Liver (tissue), 9 donors: ENCODE measurements around the gene RRN3. TPM values are rescaled to one million over a fixed set of nuclear protein-coding genes. Genes with fewer than 3 reads are reported as not detected.
"Not testable (repeated sequence)": the region's sequence is repeated elsewhere in the genome, so short reads cannot be mapped to it uniquely, and the experiment has no call there.

Experiments used
- DNase-seq: peaks from one replicate; pipeline ENCODE4 v3.0.0-alpha.2; 2017; ENCODE audit warnings: low spot score
- H3K27ac ChIP-seq, 2 donors: one replicate each; pipeline ENCODE4 v1.7.0; 2013; ENCODE audit warnings: inconsistent platforms in 2 of 2, low read length in 2 of 2, control low read depth in 1 of 2, low read depth in 1 of 2, mild to moderate bottlenecking in 1 of 2
- H3K27me3 ChIP-seq, 4 donors: one replicate each; pipeline versions ENCODE4 v1.6.1 to v1.7.0; 2013; ENCODE audit warnings: low read length in 3 of 4, inconsistent platforms in 1 of 4, mild to moderate bottlenecking in 1 of 4, moderate library complexity in 1 of 4; ENCODE audit not compliant: control insufficient read depth in 4 of 4, insufficient read depth in 4 of 4
- H3K36me3 ChIP-seq, 4 donors: one replicate each; pipeline versions ENCODE4 v1.6.1 to v1.7.0; 2013; ENCODE audit warnings: low read length in 3 of 4, mild to moderate bottlenecking in 3 of 4, low read depth in 1 of 4, moderate library complexity in 1 of 4; ENCODE audit not compliant: control insufficient read depth in 4 of 4, insufficient read depth in 3 of 4
- H3K4me1 ChIP-seq, 4 donors: one replicate each; pipeline versions ENCODE4 v1.6.1 to v1.7.0; 2013; ENCODE audit warnings: low read length in 3 of 4, mild to moderate bottlenecking in 3 of 4, moderate library complexity in 1 of 4; ENCODE audit not compliant: control insufficient read depth in 4 of 4, insufficient read depth in 4 of 4
- H3K4me3 ChIP-seq, 3 donors: one replicate each; pipeline versions ENCODE4 v1.6.1 to v1.7.0; 2013; ENCODE audit warnings: low read length in 3 of 3, control low read depth in 1 of 3, low read depth in 1 of 3, mild to moderate bottlenecking in 1 of 3
- H3K9ac ChIP-seq, 2 donors: one replicate each; pipeline ENCODE4 v1.7.0; 2013; ENCODE audit warnings: low read length in 2 of 2, mild to moderate bottlenecking in 2 of 2, moderate library complexity in 2 of 2, control low read depth in 1 of 2, low read depth in 1 of 2
- H3K9me3 ChIP-seq, 4 donors: one replicate each; pipeline versions ENCODE4 v1.6.1 to v1.7.0; 2013; ENCODE audit warnings: low read length in 3 of 4; ENCODE audit not compliant: control insufficient read depth in 4 of 4
- EGR1 ChIP-seq, 2 donors: IDR thresholded peaks; 2 replicates each; pipeline ENCODE4 v1.6.1; 2016 to 2018; ENCODE audit warnings: antibody characterized with exemption in 2 of 2, low read depth in 2 of 2
- GABPA ChIP-seq, 2 donors: IDR thresholded peaks in 1 of 2; conservative IDR thresholded peaks in 1 of 2; 2 replicates each; pipeline ENCODE4 v1.6.1; 2016; ENCODE audit warnings: antibody characterized with exemption in 2 of 2, mild to moderate bottlenecking in 1 of 2, moderate library complexity in 1 of 2
- JUND ChIP-seq, 2 donors: IDR thresholded peaks; 2 replicates each; pipeline ENCODE4 v1.6.1; 2016; ENCODE audit warnings: antibody characterized with exemption in 2 of 2
- NR2F2 ChIP-seq: IDR thresholded peaks from 2 replicates; pipeline ENCODE4 v1.6.1; 2016; ENCODE audit warnings: antibody characterized with exemption
- RAD21 ChIP-seq, 2 donors: IDR thresholded peaks; 2 replicates each; pipeline ENCODE4 v1.6.1; 2016; ENCODE audit warnings: antibody characterized with exemption in 2 of 2, mild to moderate bottlenecking in 2 of 2
- RXRA ChIP-seq, 2 donors: IDR thresholded peaks; 2 replicates each; pipeline ENCODE4 v1.6.1; 2017 to 2018; ENCODE audit warnings: antibody characterized with exemption in 2 of 2, mild to moderate bottlenecking in 1 of 2
- SP1 ChIP-seq: IDR thresholded peaks from 2 replicates; pipeline ENCODE4 v1.6.1; 2018; ENCODE audit warnings: antibody characterized with exemption, mild to moderate bottlenecking
- TAF1 ChIP-seq: conservative IDR thresholded peaks from 2 replicates; pipeline ENCODE4 v1.6.1; 2016; ENCODE audit warnings: antibody characterized with exemption, mild to moderate bottlenecking
- YY1 ChIP-seq: IDR thresholded peaks from 2 replicates; pipeline ENCODE4 v1.6.1; 2016; ENCODE audit warnings: antibody characterized with exemption, mild to moderate bottlenecking
- WGBS: extraction: QIAGEN DNeasy Blood & Tissue Kit; methylation state at CpG from one replicate; pipeline ENCODE4 v1.1.7; 2013; 5-methylcytosine and 5-hydroxymethylcytosine counted together
- polyA plus RNA-seq, 2 donors: library from polyadenylated mRNA; stranded (reverse) in 1 of 2; unstranded in 1 of 2; fragments of 200-250 nt in 1 of 2; fragments of >200 nt in 1 of 2; fragmentation: Nextera tagmentation in 1 of 2; extraction: Ambion mirVana in 1 of 2; gene quantifications; one replicate each; pipeline versions ENCODE4 v1.2.1 to v1.2.3, GENCODE V29; 2013 to 2015
- total RNA-seq, 2 donors: library from RNA; depleted of rRNA; stranded (reverse); fragments of >200 nt; gene quantifications; one replicate each; pipeline ENCODE4 v1.2.3, GENCODE V29; 2014
- TF ChIP-seq, protein P1 (sequence below): IDR thresholded peaks from 2 replicates; pipeline ENCODE4 v1.6.1; 2016; ENCODE audit warnings: antibody characterized with exemption, mild to moderate bottlenecking
- TF ChIP-seq, protein P2 (sequence below): IDR thresholded peaks from 2 replicates; pipeline ENCODE4 v1.6.1; 2016; ENCODE audit warnings: antibody characterized with exemption
- donor health status: healthy.
- donor health status: healthy.
- donor health status: healthy.
- donor health status: healthy.
- donor health status: healthy.

RRN3 gene, protein sequence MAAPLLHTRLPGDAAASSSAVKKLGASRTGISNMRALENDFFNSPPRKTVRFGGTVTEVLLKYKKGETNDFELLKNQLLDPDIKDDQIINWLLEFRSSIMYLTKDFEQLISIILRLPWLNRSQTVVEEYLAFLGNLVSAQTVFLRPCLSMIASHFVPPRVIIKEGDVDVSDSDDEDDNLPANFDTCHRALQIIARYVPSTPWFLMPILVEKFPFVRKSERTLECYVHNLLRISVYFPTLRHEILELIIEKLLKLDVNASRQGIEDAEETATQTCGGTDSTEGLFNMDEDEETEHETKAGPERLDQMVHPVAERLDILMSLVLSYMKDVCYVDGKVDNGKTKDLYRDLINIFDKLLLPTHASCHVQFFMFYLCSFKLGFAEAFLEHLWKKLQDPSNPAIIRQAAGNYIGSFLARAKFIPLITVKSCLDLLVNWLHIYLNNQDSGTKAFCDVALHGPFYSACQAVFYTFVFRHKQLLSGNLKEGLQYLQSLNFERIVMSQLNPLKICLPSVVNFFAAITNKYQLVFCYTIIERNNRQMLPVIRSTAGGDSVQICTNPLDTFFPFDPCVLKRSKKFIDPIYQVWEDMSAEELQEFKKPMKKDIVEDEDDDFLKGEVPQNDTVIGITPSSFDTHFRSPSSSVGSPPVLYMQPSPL
- total RNA-seq (10 to 100 TPM; 15.6 to 28.4 TPM), polyA plus RNA-seq (10 to 100 TPM in 1 of 2 donors, 1 to 10 TPM in 1; 8.2 to 17.0 TPM)

DNA sequence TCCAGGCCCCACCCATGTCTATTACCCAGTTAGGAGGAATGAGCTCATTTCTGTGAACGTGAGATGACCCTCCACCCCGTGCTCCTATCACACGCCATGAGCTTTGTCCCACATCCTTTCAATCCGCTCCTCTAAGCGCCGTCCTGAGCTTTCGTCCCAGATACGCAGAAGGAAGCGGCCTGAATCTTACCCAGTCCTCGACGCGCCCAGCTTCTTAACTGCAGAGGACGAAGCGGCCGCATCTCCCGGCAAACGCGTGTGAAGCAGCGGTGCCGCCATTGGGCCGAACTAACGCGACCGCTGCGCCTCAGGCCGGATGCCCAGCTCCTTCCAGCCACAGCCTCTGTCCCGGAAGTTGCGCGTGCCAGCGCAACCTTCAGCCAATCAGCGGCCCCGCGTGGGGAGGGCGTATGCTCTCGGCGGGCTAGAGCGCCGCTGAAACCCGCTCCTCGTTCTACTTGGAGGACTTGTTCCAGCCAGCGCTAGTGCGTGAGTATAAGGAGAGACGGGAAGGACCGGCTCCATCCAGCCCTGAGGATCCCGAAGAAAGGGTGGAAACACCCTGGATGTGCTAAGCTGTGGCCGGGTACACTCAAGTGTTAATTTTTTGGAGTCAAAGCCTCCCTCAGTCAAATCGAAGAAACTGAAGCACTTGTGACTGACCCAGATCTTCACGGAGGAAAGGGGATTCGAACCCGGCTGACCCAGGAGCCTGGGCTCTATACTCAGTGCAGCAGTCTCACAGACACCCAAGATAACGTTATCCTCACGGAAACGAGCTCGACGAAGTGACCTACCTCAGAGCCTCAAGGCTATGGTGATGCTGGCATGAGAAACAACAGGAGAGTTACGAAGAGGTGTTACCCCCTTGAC is at the start of gene RRN3:
Gene RRN3, minus strand, starts transcription at position 318 of the 873 bp plus-strand sequence. Its CDS starts 39 bp downstream, at position 279.
- Histone ChIP-seq H3K27ac (peak within 1 kb of the TSS; percentile 49 to 60), H3K4me3 (peak within 1 kb of the TSS; percentile 47 to 78 (median 57)), H3K9ac (peak within 1 kb of the TSS; percentile 64 to 70), H3K4me1 (peaks cover 4 to 15% (median 5%) of the 10 kb centered on the region in 4 donors)
- not testable (repeated sequence) for H3K36me3 ChIP-seq, H3K27me3 ChIP-seq, H3K9me3 ChIP-seq
- peak; percentile 58 for TF ChIP-seq NR2F2
- TF ChIP-seq YY1 = peak; percentile 92
- TF ChIP-seq, protein P1, sequence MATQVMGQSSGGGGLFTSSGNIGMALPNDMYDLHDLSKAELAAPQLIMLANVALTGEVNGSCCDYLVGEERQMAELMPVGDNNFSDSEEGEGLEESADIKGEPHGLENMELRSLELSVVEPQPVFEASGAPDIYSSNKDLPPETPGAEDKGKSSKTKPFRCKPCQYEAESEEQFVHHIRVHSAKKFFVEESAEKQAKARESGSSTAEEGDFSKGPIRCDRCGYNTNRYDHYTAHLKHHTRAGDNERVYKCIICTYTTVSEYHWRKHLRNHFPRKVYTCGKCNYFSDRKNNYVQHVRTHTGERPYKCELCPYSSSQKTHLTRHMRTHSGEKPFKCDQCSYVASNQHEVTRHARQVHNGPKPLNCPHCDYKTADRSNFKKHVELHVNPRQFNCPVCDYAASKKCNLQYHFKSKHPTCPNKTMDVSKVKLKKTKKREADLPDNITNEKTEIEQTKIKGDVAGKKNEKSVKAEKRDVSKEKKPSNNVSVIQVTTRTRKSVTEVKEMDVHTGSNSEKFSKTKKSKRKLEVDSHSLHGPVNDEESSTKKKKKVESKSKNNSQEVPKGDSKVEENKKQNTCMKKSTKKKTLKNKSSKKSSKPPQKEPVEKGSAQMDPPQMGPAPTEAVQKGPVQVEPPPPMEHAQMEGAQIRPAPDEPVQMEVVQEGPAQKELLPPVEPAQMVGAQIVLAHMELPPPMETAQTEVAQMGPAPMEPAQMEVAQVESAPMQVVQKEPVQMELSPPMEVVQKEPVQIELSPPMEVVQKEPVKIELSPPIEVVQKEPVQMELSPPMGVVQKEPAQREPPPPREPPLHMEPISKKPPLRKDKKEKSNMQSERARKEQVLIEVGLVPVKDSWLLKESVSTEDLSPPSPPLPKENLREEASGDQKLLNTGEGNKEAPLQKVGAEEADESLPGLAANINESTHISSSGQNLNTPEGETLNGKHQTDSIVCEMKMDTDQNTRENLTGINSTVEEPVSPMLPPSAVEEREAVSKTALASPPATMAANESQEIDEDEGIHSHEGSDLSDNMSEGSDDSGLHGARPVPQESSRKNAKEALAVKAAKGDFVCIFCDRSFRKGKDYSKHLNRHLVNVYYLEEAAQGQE = peak; percentile 80
- TF ChIP-seq, protein P2, sequence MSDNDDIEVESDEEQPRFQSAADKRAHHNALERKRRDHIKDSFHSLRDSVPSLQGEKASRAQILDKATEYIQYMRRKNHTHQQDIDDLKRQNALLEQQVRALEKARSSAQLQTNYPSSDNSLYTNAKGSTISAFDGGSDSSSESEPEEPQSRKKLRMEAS = peak; percentile 32
- peak; percentile 26 to 30 for TF ChIP-seq JUND (IDR thresholded peaks at IDR 0.05)
- peak in 1 of 2 donors; percentile 21 for TF ChIP-seq RAD21 (IDR thresholded peaks at IDR 0.05)
- peak; percentile 88 for TF ChIP-seq SP1
- peak in 1 of 2 donors; percentile 35 for TF ChIP-seq EGR1 (IDR thresholded peaks at IDR 0.05; ENCODE audit: low read depth in 2 of 2)
- peak; percentile 55 to 89 for TF ChIP-seq GABPA (IDR thresholded peaks at IDR 0.05 in 1 of 2, conservative IDR thresholded peaks at IDR 0.05 in 1 of 2)
- TF ChIP-seq RXRA (IDR thresholded peaks at IDR 0.05) = peak; percentile 83 to 85
- TF ChIP-seq TAF1 = peak; percentile 89
- peak; percentile 89 for DNase-seq
- WGBS = 4% methylated on average over 56 of the region's 56 CpGs

DNA sequence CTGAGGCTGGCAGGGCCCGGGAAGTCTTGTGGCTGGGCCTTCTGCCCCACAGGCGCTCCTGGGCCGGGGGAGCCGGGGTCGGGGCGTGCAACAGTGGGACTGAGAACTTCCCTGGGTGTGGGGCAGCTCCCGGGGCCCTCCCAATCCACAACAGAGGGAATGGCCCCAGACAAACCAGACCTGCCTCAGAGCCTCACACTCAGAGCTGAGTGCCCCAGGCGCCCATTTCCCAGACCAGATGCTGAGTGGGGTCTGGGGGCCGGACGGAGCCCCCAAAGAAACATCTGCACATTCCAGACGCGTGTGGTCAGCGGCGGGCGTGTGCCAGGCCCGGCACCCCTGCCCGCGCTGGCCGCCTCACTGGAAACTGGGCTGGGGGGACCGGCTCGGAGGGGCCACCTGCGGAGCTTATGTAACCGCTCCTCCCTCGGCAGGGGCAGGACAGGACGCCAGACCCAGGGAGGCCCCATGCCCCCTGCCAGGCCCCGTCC is 49.6 kb upstream of the RRN3 start:
- H3K36me3 ChIP-seq, DNase-seq, H3K27me3 ChIP-seq, H3K9me3 ChIP-seq, H3K4me3 ChIP-seq, H3K9ac ChIP-seq, H3K4me1 ChIP-seq: not testable (repeated sequence)
- H3K27ac ChIP-seq = peak overlapping the region in 1 of 2 donors; percentile 3
- WGBS = 78% methylated on average over 25 of the region's 26 CpGs

DNA sequence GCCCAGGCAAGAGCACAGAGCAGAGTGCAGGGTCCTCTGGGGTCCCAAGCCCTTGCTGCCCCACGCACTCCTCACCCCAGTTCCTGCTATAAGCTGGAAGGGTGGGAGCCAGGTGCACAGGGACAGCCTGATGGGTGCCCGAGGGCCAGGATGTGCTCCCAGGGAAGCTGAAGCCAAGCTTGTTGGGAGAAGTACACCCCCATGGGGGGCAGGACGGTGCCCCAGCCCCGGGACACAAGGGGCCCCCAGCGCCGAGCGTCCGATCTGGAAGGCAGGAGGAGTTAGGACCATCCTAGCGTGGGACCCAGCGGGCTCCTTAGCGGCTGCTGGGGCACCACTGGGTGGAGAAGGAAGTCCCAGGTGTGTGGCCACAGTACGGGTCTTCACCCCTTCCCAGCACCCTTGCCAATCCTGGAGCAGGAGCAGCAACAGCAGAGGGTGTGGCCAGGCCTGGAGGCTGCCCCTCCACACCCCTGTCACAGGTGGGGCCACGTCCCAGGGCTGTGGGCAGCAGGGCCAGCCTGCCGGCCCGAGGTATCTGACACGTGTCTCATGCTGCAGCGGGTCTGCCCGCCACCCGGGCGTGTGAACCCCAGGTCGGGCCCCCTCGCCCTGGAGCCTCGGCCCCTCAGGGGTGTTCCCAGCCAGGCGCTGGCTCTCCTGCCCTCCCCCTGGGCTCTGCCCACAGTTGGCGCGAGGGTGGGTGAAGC is 49.0 kb upstream of the RRN3 start:
- H3K9me3 ChIP-seq, H3K27ac ChIP-seq, H3K9ac ChIP-seq, H3K27me3 ChIP-seq, H3K36me3 ChIP-seq, H3K4me1 ChIP-seq, DNase-seq, H3K4me3 ChIP-seq: not testable (repeated sequence)
- WGBS = 86% methylated on average over 22 of the region's 26 CpGs

DNA sequence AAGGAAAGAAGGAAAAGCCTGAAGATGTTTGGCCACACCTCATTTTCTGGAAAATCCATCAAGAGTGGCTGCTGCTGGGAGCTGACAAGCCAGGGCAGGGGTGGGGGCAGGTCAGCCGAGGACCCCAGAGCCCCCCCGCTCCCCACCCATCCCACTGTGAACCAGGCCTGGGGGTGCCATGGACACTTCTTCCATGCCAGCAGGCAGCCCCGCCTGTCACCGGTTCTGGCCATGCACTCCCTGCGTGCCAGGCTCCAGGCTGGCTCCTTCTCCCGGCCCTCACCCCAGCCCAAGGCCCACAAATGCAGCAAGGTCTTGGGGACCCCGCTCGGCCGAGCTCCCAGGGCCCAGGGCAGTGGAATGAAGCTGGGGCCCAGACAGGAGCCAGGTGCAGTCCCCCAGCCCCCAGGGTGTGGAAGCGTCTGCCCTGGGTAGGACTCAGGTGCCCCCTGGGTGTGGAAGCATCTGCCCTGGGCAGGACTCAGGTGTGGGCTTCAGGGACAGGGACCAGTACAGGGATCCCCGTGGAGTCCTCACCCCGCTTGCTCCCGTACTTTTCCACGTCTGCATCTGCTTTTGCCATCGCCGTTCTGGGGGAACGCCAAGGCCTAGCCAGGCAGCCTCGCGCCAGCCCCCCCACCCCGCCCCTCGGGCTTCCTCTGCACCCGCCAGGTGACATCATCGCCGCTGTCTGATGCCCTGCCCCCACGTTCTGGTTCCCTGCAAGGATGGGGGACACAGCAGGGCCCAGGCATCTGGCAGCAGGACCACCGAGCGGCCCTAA is 48.2 kb upstream of the RRN3 start:
- not testable (repeated sequence) for H3K36me3 ChIP-seq, H3K9ac ChIP-seq, DNase-seq, H3K27ac ChIP-seq, H3K27me3 ChIP-seq, H3K4me1 ChIP-seq, H3K4me3 ChIP-seq, H3K9me3 ChIP-seq
- WGBS = 89% methylated on average over 20 of the region's 27 CpGs
